ENCODE data around the gene DENND5B. TPM values are rescaled to one million over a fixed set of nuclear protein-coding genes. Genes with fewer than 3 reads are reported as not detected.

Gene DENND5B
- total and polyA plus RNA-seq, 2 of the 4 experiments (the other 2 are of a cell fraction), result 5.5 to 13.4 TPM

DNA sequence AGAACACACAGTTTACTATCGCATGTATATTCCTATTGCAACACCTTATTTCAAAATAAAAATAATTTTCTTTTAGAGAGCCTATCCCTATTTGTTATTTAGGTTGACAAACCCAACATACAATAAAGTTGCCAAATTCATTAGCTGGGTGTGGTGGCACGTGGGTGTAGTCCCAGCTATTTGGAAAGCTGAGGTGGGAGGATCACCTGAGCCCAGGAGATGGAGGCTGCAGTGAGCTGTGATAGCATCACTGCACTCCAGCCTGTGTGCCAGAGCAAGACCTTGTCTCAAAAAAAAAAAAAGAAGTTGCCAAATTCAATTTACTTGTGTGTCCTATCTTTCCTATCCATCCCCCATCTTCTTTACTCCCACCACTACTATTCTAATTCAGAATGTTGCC is 23.9 kb downstream of the DENND5B start:
- H4K8ac ChIP-seq (ENCODE audit: low read depth in 2 of 2, low read length in 2 of 2), result no peak overlapping the region
- no peaks in the 10 kb centered on the region; the same call in 1 of the 2 replicates for H4K20me1 ChIP-seq (ENCODE audit: insufficient read depth, low read length)
- no peaks in the 10 kb centered on the region for H3K27me3 ChIP-seq (ENCODE audit: control insufficient read depth, insufficient read depth, low read length)
- no peaks in the 10 kb centered on the region for H3K36me3 ChIP-seq (ENCODE audit: control insufficient read depth, insufficient read depth, low read length)
- H2BK5ac ChIP-seq (ENCODE audit: low read depth, low read length, poor library complexity, severe bottlenecking), result no peak overlapping the region
- H3K23ac ChIP-seq (ENCODE audit: low read depth, low read length), result no peak overlapping the region
- H4K5ac ChIP-seq (ENCODE audit: low read depth, low read length), result no peak overlapping the region
- no TSS peak for BruUV-seq (replicated peaks)
- H3K9me3 ChIP-seq (ENCODE audit: control insufficient read depth, insufficient read depth, low read length), result no peaks in the 10 kb centered on the region
- H2BK15ac ChIP-seq (ENCODE audit: low read depth, low read length), result no peak overlapping the region
- in situ Hi-C loops (cut with MboI; ENCODE audit: low sequenced_read_pairs), result no loop called here
- ChIA-PET CTCF (interaction anchor here (0.6 kb wide), 1 partner anchor 73 kb away, joined by 3 read pairs; no protein-coding TSS in a partner anchor), POLR2A (ENCODE audit: unreplicated experiment) (interaction anchor here (0.5 kb wide), 1 partner anchor 307 kb away, joined by 3 read pairs; no protein-coding TSS in a partner anchor)
- H4K91ac ChIP-seq (ENCODE audit: insufficient read depth, low read depth, low read length), result no peak overlapping the region
- H3K4me2 ChIP-seq (ENCODE audit: low read depth, low read length), result no peak overlapping the region
- no peak overlapping the region for H2AK5ac ChIP-seq (ENCODE audit: low read depth, low read length)
- no peak overlapping the region for H3K56ac ChIP-seq (ENCODE audit: extremely low read depth, insufficient read depth, low read length)
- peaks cover 34 to 43% of the 10 kb centered on the region in 2 experiments for H3K79me1 ChIP-seq (ENCODE audit: low read depth in 1 of 2, low read length in 2 of 2)
- H3K4me3 ChIP-seq (ENCODE audit: insufficient read depth, low read depth, low read length), result no peak overlapping the region
- no peaks in the 10 kb centered on the region for H3K9me1 ChIP-seq (ENCODE audit: insufficient read depth, low read length)
- no peak overlapping the region for H3K9ac ChIP-seq (ENCODE audit: low read depth, low read length)
- no peak overlapping the region for H3K4ac ChIP-seq (ENCODE audit: low read depth, low read length)
- no peak overlapping the region for H3K27ac ChIP-seq (ENCODE audit: insufficient read depth, low read length)
- H2AFZ ChIP-seq (replicated peaks; ENCODE audit: low read length, poor library complexity), result no peak overlapping the region
- no peak for TF ChIP-seq CHD1 (IDR thresholded peaks at IDR 0.05; ENCODE audit: low read depth, low read length)
- TF ChIP-seq RCOR1 (IDR thresholded peaks at IDR 0.05; ENCODE audit: insufficient replicate concordance, low read length), result no peak
- no peak for TF ChIP-seq MAZ (IDR thresholded peaks at IDR 0.05; ENCODE audit: borderline replicate concordance, low read depth, low read length)
- TF ChIP-seq SMC3 (IDR thresholded peaks at IDR 0.05; ENCODE audit: low read depth, low read length), result no peak
- TF ChIP-seq FOS (IDR thresholded peaks at IDR 0.05; ENCODE audit: low read depth, low read length), result no peak
- TF ChIP-seq, protein P1, sequence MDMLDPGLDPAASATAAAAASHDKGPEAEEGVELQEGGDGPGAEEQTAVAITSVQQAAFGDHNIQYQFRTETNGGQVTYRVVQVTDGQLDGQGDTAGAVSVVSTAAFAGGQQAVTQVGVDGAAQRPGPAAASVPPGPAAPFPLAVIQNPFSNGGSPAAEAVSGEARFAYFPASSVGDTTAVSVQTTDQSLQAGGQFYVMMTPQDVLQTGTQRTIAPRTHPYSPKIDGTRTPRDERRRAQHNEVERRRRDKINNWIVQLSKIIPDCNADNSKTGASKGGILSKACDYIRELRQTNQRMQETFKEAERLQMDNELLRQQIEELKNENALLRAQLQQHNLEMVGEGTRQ (IDR thresholded peaks at IDR 0.05; ENCODE audit: low read depth, low read length), result no peak
- TF ChIP-seq BHLHE40 (IDR thresholded peaks at IDR 0.05; ENCODE audit: low read depth, low read length), result no peak
- TF ChIP-seq POLR2A (IDR thresholded peaks at IDR 0.05; ENCODE audit: low read depth, low read length), result no peak
- no peak overlapping the region for H2AK9ac ChIP-seq (replicated peaks; ENCODE audit: low read depth, low read length, poor library complexity)
- ATAC-seq (ENCODE audit: low read depth), result no peak
- dilution Hi-C loops (cut with HindIII; ENCODE audit: low sequenced_read_pairs, unreplicated experiment), result no loop called here
- H3K4me1 ChIP-seq (ENCODE audit: control insufficient read depth, insufficient read depth, low read length), result peaks cover 5% of the 10 kb centered on the region
- DNase-seq, result no peak
- no CpG with 5 or more reads among the region's 2 CpGs for WGBS, 2 experiments (ENCODE audit: extremely low coverage in 2 of 2, insufficient read length in 1 of 2)
- H3K18ac ChIP-seq (ENCODE audit: low read depth, low read length), result no peak overlapping the region
- no peak overlapping the region for H2BK20ac ChIP-seq (ENCODE audit: low read depth, low read length)
- H3K14ac ChIP-seq (replicated peaks; ENCODE audit: low read depth, low read length), result no peak overlapping the region
- intact Hi-C loops (cut with micrococcal nuclease), result no loop called here
- no peak overlapping the region for H2BK120ac ChIP-seq (ENCODE audit: low read depth, low read length)

Data from IMR-90 (cell line).